DOHH2 (cell line): ENCODE data around the gene HIVEP3.

Experiments used
- CTCF ChIP-seq: fragments of 200-600 bp; sonication (generic); IDR thresholded peaks from one replicate; pipeline ENCODE4 v1.5.1; 2014; ENCODE audit warnings: antibody characterized with exemption, mild to moderate bottlenecking, low read depth, low read length; ENCODE audit not compliant: poor library complexity, severe bottlenecking
- EZH2phosphoT487 ChIP-seq: fragments of 200-600 bp; sonication (generic); IDR thresholded peaks from 2 replicates; pipeline ENCODE4 v1.6.1; 2017; ENCODE audit warnings: borderline replicate concordance, mild to moderate bottlenecking, antibody characterized with exemption, low read length, moderate library complexity, mixed read lengths

GRCh38 chr1:41672641-41673361, 245.9 kb downstream of the HIVEP3 start:
- TF ChIP-seq CTCF (no peak), EZH2phosphoT487 (no peak)
